H54 (cell line): ENCODE data around the gene EPHA2.
"Not testable (repeated sequence)": the region's sequence is repeated elsewhere in the genome, so short reads cannot be mapped to it uniquely, and the experiment has no call there.

Experiments used
- DNase-seq: peaks from one replicate; pipeline ENCODE4 v3.0.0; 2011; ENCODE audit warnings: low spot score, mixed read lengths; ENCODE audit not compliant: insufficient read length
- FAIRE-seq: peaks from 3 replicates; lab custom pipeline; 2011; peaks lifted over from hg19 to GRCh38; lab: Jason Lieb, UNC
- POLR2A ChIP-seq: IDR thresholded peaks from 2 replicates; pipeline ENCODE4 v1.6.1; 2011; ENCODE audit warnings: low read depth, mild to moderate bottlenecking, low read length

The EPHA2 gene

DNA sequence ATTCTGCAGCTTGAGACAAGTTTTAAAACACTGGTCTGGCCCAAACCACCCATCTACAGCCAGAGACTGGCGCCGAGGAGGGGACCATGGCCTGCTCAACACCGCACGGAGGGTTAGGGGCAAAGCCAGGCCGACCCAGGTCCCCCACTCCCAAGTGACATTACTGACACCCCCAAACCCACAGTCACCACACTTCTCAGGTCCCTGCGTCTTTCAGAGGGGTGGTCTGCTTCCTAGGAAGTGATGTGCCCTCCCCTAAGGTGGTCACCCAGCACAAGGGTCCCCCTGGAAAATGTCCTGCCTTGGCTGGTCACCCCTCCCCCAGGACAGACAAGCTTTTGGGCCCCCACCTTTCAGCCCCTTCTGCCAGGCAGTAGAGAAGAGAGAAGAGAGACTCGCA lies 20.8 kb upstream of the EPHA2 start:
- no peak for FAIRE-seq
- TF ChIP-seq POLR2A, result no peak

DNA sequence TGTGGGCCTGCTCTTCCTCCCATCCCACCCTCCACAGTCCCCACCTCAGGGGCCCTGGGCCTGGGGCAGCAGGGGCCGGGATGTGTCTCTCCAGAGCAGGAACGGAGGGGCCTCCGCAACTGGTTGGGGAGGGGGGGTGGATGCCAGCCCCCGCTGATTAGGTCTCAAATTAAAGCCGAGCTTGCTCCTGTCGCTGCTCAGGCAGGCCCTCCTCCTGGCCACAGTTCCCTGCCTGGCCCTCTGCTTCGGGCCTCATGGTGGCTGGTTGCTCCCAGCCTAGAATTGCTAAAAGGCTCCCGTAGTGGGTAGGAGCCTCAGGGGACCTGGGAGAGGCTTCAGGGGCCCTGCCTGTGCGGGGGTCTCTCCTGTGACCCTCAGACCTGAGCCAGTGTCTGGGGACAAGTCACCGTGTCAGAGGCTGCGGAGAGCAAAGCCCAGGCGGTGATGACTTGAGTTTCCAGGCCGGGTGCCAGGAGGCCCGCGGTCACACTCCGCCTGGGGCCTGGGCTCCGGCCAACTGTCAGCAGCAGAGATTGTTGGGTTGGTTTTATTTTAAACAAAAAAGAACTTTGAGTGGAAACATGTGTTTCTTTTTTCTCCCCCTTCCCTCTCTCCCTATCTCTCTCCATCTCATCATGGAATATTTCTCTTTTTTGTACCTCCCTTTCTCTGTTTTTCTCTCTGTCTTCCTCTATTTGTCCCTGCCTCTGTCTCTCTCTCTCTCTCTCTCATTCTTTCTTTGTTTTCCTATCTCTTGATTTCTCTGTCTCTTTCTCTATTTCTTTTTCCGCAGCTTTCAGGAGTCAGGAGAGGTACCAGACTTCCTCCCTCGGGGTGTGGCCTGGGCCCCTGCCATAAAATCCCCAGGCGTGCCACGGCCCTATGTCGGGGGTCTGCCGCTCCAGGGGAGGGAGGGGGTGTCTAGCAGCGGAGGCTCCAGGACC lies 20.0 kb upstream of the EPHA2 start:
- no peak for FAIRE-seq
- DNase-seq, result no peak
- no peak for TF ChIP-seq POLR2A

More for the DNA sequence above, 20.8 kb upstream of the EPHA2 start:
- no peak for DNase-seq

DNA sequence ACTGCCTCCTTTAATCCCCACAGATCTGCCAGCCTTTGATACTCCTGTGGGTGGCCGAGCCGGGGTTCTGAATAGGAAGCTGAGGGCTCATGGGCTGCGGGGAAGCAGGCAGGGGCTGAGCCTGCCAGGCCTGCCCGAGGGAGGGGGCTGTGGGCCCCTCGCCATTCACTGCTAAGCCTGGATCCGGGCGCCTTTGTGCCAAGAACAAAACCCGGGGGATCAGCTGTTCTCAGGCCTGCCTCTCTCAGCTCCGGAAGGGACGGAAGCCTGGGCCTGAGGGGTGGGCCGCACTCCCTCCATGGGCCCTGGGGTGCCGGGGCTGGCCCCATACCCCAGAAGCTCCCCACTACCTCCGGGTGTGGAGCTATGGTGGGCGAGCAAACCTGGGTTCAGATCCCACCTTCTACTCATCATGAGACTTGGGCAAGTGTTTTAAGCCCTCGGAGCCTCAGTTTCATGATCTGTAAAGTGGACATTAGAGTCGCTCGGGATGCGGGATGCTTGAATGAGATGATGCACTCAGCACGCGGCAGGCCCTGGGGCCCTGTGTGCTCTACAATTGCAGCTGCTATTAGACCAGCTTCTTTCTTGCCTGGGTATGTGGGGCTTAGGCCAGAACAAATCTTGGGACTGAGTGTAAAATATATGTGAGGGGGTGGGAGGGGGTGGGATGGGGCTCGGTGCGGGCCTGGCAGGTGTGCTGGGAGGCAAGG lies 19.2 kb upstream of the EPHA2 start:
- TF ChIP-seq POLR2A, result no peak
- FAIRE-seq (no peak), DNase-seq (no peak)

DNA sequence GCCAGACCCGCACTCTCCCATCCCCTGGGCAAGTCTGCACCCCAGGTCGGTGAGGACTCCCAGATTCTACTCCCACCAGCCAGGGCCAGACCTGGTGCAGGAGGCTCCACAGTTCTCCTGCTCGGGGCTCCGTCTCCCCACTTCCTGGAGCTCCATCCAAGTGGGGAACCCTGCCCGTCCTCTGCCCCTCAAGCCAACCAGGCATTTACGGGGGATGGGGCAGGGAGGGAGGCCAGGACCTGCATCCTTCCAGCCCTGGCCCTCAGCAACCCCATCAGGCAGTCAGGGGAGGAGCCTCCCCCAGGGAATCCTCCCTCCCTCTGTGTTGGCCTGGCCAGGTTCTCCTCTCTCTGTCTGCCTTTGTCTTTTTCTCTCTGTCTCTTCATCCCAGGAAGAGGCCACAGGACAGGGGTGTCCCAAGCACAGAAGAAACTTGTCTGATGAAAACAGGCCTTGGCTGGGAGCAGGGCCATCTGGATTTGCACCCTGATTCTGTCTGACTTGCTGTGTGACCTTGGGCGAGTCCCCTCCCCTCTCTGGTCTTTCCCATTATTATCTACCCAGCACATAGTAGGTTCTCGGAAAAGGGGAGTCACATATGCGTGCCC lies 18.5 kb upstream of the EPHA2 start:
- no peak for DNase-seq
- FAIRE-seq, result no peak
- no peak for TF ChIP-seq POLR2A

DNA sequence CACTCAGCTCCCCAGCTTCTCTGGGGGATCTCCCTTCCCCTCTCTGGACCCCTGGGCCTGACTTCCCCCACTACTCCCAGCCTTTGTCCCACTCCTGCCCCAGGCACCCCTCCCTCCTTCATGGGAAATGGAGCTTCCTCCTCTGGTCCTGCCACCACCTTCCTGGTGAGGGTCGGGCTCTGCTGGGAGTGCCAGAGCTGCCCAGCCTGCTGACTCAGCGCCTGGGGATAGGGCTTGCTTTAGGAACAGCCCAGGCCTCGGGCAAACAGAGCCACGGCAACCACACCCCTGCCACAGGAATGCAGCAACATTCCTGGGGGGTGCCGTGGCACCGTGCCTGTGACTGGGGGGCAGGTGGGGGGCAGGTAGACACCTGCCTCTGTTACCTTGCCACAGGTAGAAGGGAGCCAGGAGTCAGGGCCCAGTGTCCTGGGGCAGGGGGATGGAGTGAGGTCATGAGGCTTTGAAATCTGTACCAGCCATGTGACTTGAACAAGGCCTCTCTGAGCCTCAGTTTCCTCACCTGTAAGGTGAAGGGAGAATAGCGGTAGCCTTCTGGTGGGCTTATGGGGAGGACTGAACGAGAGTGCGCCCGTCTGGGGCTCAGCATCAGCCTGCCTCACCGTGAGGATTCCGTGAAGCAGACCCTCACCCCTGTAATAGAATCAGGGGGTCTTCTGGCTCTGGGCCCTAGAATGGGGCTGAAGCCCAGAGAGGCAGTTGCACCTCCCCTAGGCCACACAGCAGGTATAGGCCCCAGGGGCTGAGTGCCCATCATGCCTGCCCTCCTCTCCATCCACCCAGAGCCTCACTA lies 17.8 kb upstream of the EPHA2 start:
- TF ChIP-seq POLR2A, result no peak
- DNase-seq, result peak; percentile 75
- no peak for FAIRE-seq

DNA sequence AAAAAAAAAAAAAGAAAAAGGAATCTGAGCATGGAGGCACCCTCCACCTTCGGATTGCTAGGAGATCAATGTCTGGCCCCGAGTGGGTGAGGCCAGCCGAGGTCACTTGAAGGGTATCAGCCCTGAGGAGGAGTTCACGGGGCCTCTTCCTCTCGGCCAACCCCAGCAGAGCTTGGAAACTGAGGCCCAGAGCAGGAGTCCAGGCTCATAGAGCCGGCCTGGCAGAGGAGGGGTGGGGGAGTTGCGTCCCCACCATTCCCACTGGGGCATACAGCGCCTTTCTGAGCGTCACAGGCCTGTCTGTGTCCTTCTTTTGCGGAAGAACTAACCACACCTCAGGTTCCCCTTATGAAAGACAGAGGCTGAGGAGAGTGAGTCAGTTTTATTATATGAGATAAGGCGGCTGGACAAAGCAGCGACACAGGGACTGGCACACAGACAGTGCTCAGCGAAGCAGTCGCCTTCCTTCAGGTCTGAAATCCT lies 17.1 kb upstream of the EPHA2 start:
- DNase-seq (no peak), FAIRE-seq (peak; percentile 20)
- no peak for TF ChIP-seq POLR2A

DNA sequence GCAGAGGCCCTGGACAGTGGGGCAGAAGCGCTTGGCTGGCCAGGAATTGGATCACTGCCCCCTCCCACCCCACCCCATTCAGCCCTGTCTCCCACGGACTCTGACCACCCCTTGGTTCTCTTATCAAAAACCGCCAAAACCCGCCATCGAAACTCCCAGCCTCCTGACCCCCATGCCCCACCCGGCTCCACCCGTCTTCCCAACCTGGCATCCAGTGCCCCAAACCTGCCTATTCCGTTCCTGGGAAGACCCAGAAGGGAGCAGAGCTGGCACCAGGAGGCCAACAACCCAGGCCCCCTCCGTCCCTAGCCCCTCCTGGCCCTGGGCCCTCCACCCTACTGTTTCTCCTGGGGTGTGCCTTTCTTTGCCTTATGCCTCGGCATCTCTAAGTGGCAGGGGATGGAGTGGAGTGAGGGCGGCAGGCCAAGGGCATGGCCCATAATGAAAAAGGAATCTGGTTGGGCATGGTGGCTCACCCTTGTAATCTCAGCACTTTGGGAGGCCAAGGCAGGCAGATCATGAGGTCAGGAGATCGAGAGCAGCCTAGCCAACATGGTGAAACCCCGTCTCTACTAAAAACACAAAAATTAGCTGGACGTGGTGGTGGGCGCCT lies 16.5 kb upstream of the EPHA2 start:
- no peak for TF ChIP-seq POLR2A
- no peak for DNase-seq
- no peak for FAIRE-seq

DNA sequence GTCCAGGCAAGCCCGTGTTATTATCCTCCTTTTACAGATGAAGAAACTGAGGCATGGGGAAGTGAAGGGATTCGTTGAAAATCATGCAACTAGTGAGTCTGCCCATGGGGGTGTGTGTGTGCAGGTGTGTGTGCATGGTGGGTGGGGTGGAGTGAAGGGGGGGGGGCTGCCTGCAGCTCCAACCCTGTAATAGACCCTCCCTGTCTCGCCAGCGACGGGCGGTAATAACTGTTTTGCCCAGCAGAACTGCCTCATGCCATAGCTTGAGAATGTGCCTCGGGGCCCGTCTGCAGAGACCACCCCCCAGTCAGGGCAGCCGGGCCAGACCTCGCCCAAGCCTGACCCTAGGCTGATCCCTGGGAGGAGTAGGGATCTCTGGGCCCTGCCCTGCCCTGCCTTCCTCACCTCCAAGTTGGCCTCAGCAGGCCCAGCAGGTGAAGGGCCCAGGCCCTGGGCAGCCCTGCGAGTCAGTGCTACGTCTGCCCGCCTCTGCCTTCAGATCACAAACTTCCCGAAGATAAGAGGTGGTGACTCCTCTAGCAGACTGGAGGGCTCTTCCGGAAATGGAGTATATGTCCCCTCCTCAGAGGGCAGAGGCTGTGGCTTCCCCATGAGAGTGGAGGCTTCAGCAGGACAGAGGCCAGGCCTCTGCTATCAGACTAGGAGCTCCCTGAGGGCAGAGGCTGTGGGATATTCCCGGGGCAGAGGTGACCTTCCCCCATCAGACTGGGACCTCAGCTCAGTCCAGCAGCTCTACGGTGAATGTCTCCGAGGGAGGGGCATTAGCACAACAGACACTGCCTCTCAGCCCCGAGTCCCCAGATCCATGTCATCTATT lies 15.7 kb upstream of the EPHA2 start:
- FAIRE-seq (no peak), DNase-seq (no peak)
- TF ChIP-seq POLR2A, result no peak

DNA sequence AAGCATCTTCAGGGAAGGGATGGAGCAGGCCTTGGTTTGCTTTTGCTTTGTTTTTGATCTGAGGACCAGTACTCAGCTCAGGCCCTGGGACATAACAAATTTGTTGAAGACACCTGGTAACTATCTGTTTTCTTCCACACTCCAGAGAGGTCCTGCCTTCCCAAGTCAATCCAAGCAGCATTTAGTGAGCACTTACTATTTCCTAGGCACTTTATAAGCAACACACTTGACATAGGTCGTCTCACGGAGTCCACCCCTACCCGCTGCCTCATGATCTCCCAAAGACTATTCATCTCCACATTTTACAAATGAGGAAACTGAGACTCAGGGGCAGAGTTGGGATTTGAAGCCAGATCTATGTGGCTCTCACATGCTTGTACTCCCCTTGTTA lies 14.4 kb upstream of the EPHA2 start:
- no peak for TF ChIP-seq POLR2A
- DNase-seq, result no peak
- FAIRE-seq, result no peak

DNA sequence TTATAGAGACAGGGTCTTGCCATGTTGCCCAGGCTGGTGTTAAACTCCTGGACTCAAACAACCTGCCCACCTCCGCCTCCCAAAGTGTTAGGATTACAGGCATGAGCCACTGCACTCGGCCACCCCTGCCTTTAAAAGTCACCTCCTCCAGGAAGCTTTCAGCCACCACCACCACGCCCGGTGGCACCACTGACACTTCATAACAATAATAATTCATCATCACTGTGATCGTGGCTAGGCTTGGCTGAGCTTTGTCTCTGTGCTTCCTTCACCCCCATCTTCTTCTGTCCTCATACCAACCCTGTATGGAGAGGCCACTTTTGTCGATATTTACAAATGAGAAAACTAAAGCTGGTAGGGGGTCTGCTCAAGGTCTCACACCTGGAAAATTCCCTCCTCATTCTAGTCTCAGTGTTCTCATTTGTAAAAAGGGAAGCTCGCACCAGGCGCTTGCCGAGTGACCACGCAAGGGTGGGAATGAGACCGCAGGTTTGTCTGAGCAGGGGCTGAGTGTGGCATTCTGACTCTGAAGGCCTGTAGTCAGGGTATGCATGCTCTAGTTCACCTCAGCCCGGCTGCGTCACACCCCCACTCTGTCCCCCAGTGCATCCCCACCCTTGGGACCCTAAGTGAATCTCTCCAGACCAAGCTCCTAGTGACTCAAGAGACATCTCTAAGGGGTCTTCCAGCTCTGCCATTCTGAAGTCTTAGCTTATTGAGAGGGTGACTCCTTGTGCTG lies 12.9 kb upstream of the EPHA2 start:
- no peak for FAIRE-seq
- no peak for TF ChIP-seq POLR2A
- DNase-seq, result no peak

DNA sequence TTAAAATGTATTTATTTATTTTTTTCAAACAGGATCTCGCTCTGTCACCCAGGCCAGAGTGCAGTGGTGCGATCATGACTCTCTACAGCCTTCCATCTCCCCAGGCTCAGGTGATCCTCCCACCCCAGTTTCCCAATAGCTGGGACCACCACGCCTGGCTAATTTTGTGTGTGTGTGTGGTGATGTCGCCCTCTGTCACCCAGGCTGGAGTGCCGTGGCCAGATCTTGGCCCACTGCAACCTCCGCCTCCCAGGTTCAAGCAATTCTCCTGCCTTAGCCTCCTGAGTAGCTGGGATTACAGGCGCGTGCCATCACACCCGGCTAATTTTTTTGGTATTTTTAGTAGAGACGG lies 12.3 kb upstream of the EPHA2 start:
- FAIRE-seq, DNase-seq: not testable (repeated sequence)
